ENCODE results near the gene TBC1D22A. TPM values are rescaled to one million over a fixed set of nuclear protein-coding genes. Genes with fewer than 3 reads are reported as not detected.

Gene TBC1D22A
- total and polyA plus RNA-seq, 11 donors, result 9.4 to 30.7 (median 18.6) TPM

GRCh38 chr22:47151064-47151463 lies 388.6 kb downstream of the TBC1D22A start:
- WGBS, 4 donors, result 92 to 96% (median 94%) methylated on average over 18 to 19 of the region's 19 CpGs
- no peak for TF ChIP-seq POLR2A (IDR thresholded peaks at IDR 0.05)
- TF ChIP-seq CTCF (IDR thresholded peaks at IDR 0.05), result no peak
- H3K9me3 ChIP-seq, result peaks cover 0 to 10% (median 0%) of the 10 kb centered on the region in 12 donors
- intact Hi-C loops (cut with DNase I), result no loop called here
- no peaks in the 10 kb centered on the region for H3K27me3 ChIP-seq
- DNase-seq (no peak), ATAC-seq (no peak)
- no peak overlapping the region for H3K27ac ChIP-seq
- no peak overlapping the region for H3K4me3 ChIP-seq
- H3K36me3 ChIP-seq, result no peaks in the 10 kb centered on the region
- H3K4me1 ChIP-seq, result peaks cover 0 to 29% (median 16%) of the 10 kb centered on the region in 12 donors

DNA sequence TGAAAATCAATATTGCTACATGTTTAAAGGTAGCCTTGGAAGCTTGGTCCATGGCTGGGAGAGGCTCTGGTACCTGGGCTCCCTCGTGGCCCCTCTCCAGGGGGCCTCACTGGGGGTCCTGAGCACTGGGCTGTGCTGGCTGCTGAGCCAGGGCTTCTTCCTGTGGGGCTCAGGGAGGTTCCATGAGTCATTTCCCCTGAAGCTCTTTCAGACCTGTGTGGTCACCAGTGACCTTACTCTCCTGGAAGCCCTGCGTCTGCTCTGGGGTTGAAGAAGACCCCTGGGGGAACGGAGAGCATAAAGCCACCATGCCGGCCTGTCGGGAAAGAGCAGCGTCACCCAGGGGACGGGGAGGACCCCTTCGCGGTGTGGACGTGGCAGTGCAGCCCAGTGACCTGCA lies 389.0 kb downstream of the TBC1D22A start:
- Histone ChIP-seq H3K27me3 (no peaks in the 10 kb centered on the region), H3K4me3 (no peak overlapping the region), H3K27ac (no peak overlapping the region), H3K9me3 (peaks cover 0 to 10% (median 0%) of the 10 kb centered on the region in 12 donors), H3K4me1 (peaks cover 0 to 29% (median 16%) of the 10 kb centered on the region in 12 donors), H3K36me3 (no peaks in the 10 kb centered on the region)
- intact Hi-C loops (cut with DNase I), result no loop called here
- DNase-seq, result no peak
- no peak for ATAC-seq
- WGBS, 4 donors, result 73 to 85% (median 80%) methylated on average over 7 to 10 of the region's 10 CpGs
- TF ChIP-seq POLR2A (IDR thresholded peaks at IDR 0.05) (no peak), CTCF (IDR thresholded peaks at IDR 0.05) (no peak)

DNA sequence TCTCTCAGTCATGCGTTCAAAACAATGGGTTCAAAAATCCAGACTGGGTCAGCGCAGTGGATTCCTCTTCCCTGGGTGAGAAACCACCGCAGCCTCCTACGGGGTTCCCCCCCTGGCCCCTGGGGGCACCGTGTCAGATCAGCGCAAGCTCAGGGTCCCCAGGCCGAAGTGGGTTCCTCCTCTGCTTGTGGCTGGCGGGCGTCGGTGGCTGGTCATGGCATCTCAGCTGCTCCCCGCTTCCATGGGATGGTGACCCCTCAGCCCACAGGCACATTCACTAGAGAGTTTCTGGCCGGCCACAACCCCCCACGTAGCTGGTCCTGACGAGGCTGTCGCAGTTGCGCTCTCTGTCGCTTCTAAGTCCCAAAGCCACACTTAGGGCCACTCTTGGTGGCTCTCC lies 389.8 kb downstream of the TBC1D22A start:
- Histone ChIP-seq H3K9me3 (peaks cover 0 to 10% (median 0%) of the 10 kb centered on the region in 12 donors), H3K4me1 (peaks cover 0 to 29% (median 16%) of the 10 kb centered on the region in 12 donors), H3K36me3 (no peaks in the 10 kb centered on the region), H3K27ac (no peak overlapping the region), H3K4me3 (no peak overlapping the region), H3K27me3 (no peaks in the 10 kb centered on the region)
- TF ChIP-seq CTCF (IDR thresholded peaks at IDR 0.05) (no peak), POLR2A (IDR thresholded peaks at IDR 0.05) (no peak)
- DNase-seq (no peak), ATAC-seq (no peak)
- WGBS, 4 donors, result 88 to 95% (median 95%) methylated on average over 15 to 17 of the region's 17 CpGs
- intact Hi-C loops (cut with DNase I), result no loop called here

DNA sequence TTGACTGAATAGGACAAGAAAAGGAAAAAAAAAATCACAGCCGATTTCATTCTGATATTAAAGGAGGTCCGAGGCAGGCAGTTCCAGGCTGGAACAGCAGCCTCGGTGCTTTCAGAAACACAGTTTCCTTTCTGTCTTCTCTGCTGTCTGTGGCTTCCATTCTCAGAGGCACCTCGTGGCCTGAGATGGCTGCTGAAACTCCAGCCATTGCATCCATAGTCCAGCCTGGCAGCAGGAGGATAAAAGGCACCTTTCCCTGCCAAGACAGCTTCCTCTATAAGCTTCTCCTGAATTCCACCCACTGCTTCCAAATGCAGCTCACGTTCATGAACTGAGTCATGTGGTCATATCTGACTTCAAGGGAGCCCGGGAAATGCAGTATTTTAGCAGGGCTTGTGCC lies 390.5 kb downstream of the TBC1D22A start:
- DNase-seq (no peak), ATAC-seq (no peak)
- Histone ChIP-seq H3K27me3 (no peaks in the 10 kb centered on the region), H3K4me3 (no peak overlapping the region), H3K9me3 (peaks cover 0 to 10% (median 0%) of the 10 kb centered on the region in 12 donors), H3K27ac (no peak overlapping the region), H3K36me3 (no peaks in the 10 kb centered on the region), H3K4me1 (peaks cover 0 to 29% (median 16%) of the 10 kb centered on the region in 12 donors)
- no peak for TF ChIP-seq CTCF (IDR thresholded peaks at IDR 0.05)
- no peak for TF ChIP-seq POLR2A (IDR thresholded peaks at IDR 0.05)
- 44 to 69% (median 67%) methylated on average over 6 of the region's 6 CpGs for WGBS, 4 donors
- intact Hi-C loops (cut with DNase I), result no loop called here

Measured in heart left ventricle (tissue), 16 donors.